IMR-90 (cell line): ENCODE data around the gene SBSN. TPM values are rescaled to one million over a fixed set of nuclear protein-coding genes. Genes with fewer than 3 reads are reported as not detected.

Experiments
- ATAC-seq: fragments of 200-7000 bp; cut with Tn5 transposase; 2 replicates; pipeline ENCODE4 v1.9.1; 2020; ENCODE audit warnings: low read depth, mild to moderate bottlenecking, moderate library complexity
- BruUV-seq: library from RNA; stranded (reverse); fragments of 400-500 nt; replicated peaks from 2 replicates; lab custom pipeline; 2021; lab: Mats Ljungman, UMichigan
- CTCF ChIA-PET: fragments of 300-600 bp; formaldehyde crosslinking; extraction: SDS; loops from one replicate; lab custom pipeline; 2021; ENCODE audit warnings: antibody characterized with exemption; lab: Yijun Ruan, JAX
- POLR2A ChIA-PET: fragments of 300-600 bp; sonication (Branson Sonifier 250); formaldehyde crosslinking; loops from one replicate; lab custom pipeline; 2022; ENCODE audit warnings: antibody characterized with exemption; ENCODE audit not compliant: unreplicated experiment; lab: Charles Lee
- DNase-seq: peaks from one replicate; pipeline ENCODE4 v3.0.0; 2013
- H2AFZ ChIP-seq: replicated peaks from 2 replicates; pipeline ENCODE3; 2013; ENCODE audit warnings: low read length, mild to moderate bottlenecking; ENCODE audit not compliant: poor library complexity
- H2AK5ac ChIP-seq: 2 replicates; pipeline ENCODE4 v1.6.1; 2013; ENCODE audit warnings: low read depth, low read length, inconsistent platforms
- H2AK9ac ChIP-seq: replicated peaks from 2 replicates; pipeline ENCODE3; 2013; ENCODE audit warnings: mild to moderate bottlenecking, low read depth, low read length, moderate library complexity; ENCODE audit not compliant: poor library complexity
- H2BK120ac ChIP-seq: 2 replicates; pipeline ENCODE4 v1.6.1; 2013; ENCODE audit warnings: low read depth, low read length, inconsistent platforms
- H2BK15ac ChIP-seq: 3 replicates; pipeline ENCODE4 v1.6.1; 2013; ENCODE audit warnings: low read depth, low read length, inconsistent platforms
- H2BK20ac ChIP-seq: 2 replicates; pipeline ENCODE4 v1.6.1; 2013; ENCODE audit warnings: low read depth, mild to moderate bottlenecking, inconsistent platforms, low read length, moderate library complexity
- H2BK5ac ChIP-seq: 2 replicates; pipeline ENCODE4 v1.6.1; 2013; ENCODE audit warnings: mild to moderate bottlenecking, low read depth, low read length, inconsistent platforms; ENCODE audit not compliant: poor library complexity, severe bottlenecking
- H3K14ac ChIP-seq: replicated peaks from 2 replicates; pipeline ENCODE4 v1.6.1; 2013; ENCODE audit warnings: low read depth, low read length, inconsistent platforms
- H3K18ac ChIP-seq: 2 replicates; pipeline ENCODE4 v1.6.1; 2013; ENCODE audit warnings: low read depth, low read length, control low read depth
- H3K23ac ChIP-seq: 2 replicates; pipeline ENCODE4 v1.6.1; 2013; ENCODE audit warnings: low read depth, low read length, inconsistent platforms
- H3K27ac ChIP-seq: 2 replicates; pipeline ENCODE4 v1.5.1; 2013; ENCODE audit warnings: mild to moderate bottlenecking, control low read depth, low read length; ENCODE audit not compliant: insufficient read depth
- H3K27me3 ChIP-seq: 2 replicates; pipeline ENCODE4 v1.6.1; 2013; ENCODE audit warnings: low read length; ENCODE audit not compliant: control insufficient read depth, insufficient read depth
- H3K36me3 ChIP-seq: 2 replicates; pipeline ENCODE4 v1.6.1; 2013; ENCODE audit warnings: low read length, mixed read lengths; ENCODE audit not compliant: control insufficient read depth, insufficient read depth
- H3K4ac ChIP-seq: 2 replicates; pipeline ENCODE4 v1.6.1; 2013; ENCODE audit warnings: low read depth, low read length, inconsistent platforms
- H3K4me1 ChIP-seq: 2 replicates; pipeline ENCODE4 v1.6.1; 2013; ENCODE audit warnings: low read length, mixed read lengths; ENCODE audit not compliant: control insufficient read depth, insufficient read depth
- H3K4me2 ChIP-seq: 2 replicates; pipeline ENCODE4 v1.6.1; 2013; ENCODE audit warnings: low read depth, mild to moderate bottlenecking, control low read depth, low read length, moderate library complexity
- H3K4me3 ChIP-seq: 2 replicates; pipeline ENCODE4 v1.5.1; 2013; ENCODE audit warnings: low read depth, mild to moderate bottlenecking, control low read depth, low read length, moderate library complexity; ENCODE audit not compliant: insufficient read depth
- H3K56ac ChIP-seq: 2 replicates; pipeline ENCODE4 v1.6.1; 2013; ENCODE audit warnings: low read length, inconsistent platforms; ENCODE audit not compliant: insufficient read depth; ENCODE audit errors: extremely low read depth
- H3K79me1 ChIP-seq, 2 experiments: 2 replicates each; pipeline ENCODE4 v1.6.1; 2013; ENCODE audit warnings: low read length in 2 of 2, inconsistent platforms in 1 of 2, low read depth in 1 of 2
- H3K9ac ChIP-seq: 2 replicates; pipeline ENCODE4 v1.6.1; 2013; ENCODE audit warnings: low read depth, low read length, control low read depth
- H3K9me1 ChIP-seq: 2 replicates; pipeline ENCODE4 v1.6.1; 2013; ENCODE audit warnings: low read length, inconsistent platforms; ENCODE audit not compliant: insufficient read depth
- H3K9me3 ChIP-seq: 2 replicates; pipeline ENCODE4 v1.6.1; 2013; ENCODE audit warnings: low read length; ENCODE audit not compliant: control insufficient read depth, insufficient read depth
- H4K20me1 ChIP-seq: 2 replicates; pipeline ENCODE4 v1.6.1; 2013; ENCODE audit warnings: low read length, inconsistent platforms; ENCODE audit not compliant: insufficient read depth
- H4K5ac ChIP-seq: 2 replicates; pipeline ENCODE4 v1.6.1; 2013; ENCODE audit warnings: mild to moderate bottlenecking, low read depth, low read length, control low read depth
- H4K8ac ChIP-seq, 2 experiments: 2 replicates each; pipeline ENCODE4 v1.6.1; 2013; ENCODE audit warnings: low read depth in 2 of 2, low read length in 2 of 2, control low read depth in 1 of 2, inconsistent platforms in 1 of 2
- H4K91ac ChIP-seq: 2 replicates; pipeline ENCODE4 v1.6.1; 2013; ENCODE audit warnings: low read depth, low read length, inconsistent platforms; ENCODE audit not compliant: insufficient read depth
- CEBPB ChIP-seq: IDR thresholded peaks from 2 replicates; pipeline ENCODE4 v1.6.1; 2012; ENCODE audit warnings: low read depth, low read length, improper control_type of control experiment
- FOS ChIP-seq: fragments of 150-350 bp; IDR thresholded peaks from 2 replicates; pipeline ENCODE4 v1.6.1; 2016; ENCODE audit warnings: low read depth, low read length
- MAZ ChIP-seq: IDR thresholded peaks from 2 replicates; pipeline ENCODE4 v1.6.1; 2012; ENCODE audit warnings: low read depth, mild to moderate bottlenecking, low read length, improper control_type of control experiment, moderate library complexity, borderline replicate concordance
- MXI1 ChIP-seq: IDR thresholded peaks from 2 replicates; pipeline ENCODE4 v1.6.1; 2012; ENCODE audit warnings: low read depth, mild to moderate bottlenecking, low read length, moderate library complexity, borderline replicate concordance
- POLR2A ChIP-seq: IDR thresholded peaks from 2 replicates; pipeline ENCODE4 v1.6.1; 2012; ENCODE audit warnings: mild to moderate bottlenecking, low read depth, low read length
- RCOR1 ChIP-seq: IDR thresholded peaks from 2 replicates; pipeline ENCODE4 v1.6.1; 2012; ENCODE audit warnings: mild to moderate bottlenecking, low read length, improper control_type of control experiment; ENCODE audit not compliant: insufficient replicate concordance
- SMC3 ChIP-seq: fragments of 150-350 bp; IDR thresholded peaks from 2 replicates; pipeline ENCODE4 v1.6.1; 2016; ENCODE audit warnings: low read depth, mild to moderate bottlenecking, antibody characterized with exemption, low read length, moderate library complexity
- WGBS, 2 experiments: methylation state at CpG; one replicate each; pipeline versions ENCODE4 v1.1.5 to v1.1.7; 2013; ENCODE audit warnings: missing lambda C conversion rate in 2 of 2; ENCODE audit not compliant: insufficient read length in 1 of 2; ENCODE audit errors: extremely low coverage in 2 of 2; 5-methylcytosine and 5-hydroxymethylcytosine counted together
- dilution Hi-C: fragments of 300-500 bp; cut with HindIII; formaldehyde crosslinking; loops from one replicate; pipeline ENCODE4 v1.14.3; 2018; ENCODE audit warnings: low sequenced_read_pairs; ENCODE audit not compliant: unreplicated experiment
- in situ Hi-C: fragments of 300-500 bp; cut with MboI; formaldehyde crosslinking; loops from 3 replicates; pipeline ENCODE4 v1.14.3; 2019; ENCODE audit warnings: low sequenced_read_pairs, inconsistent platforms, mixed read lengths
- intact Hi-C: fragments of 100-400 bp; cut with micrococcal nuclease; formaldehyde crosslinking; loops from 2 replicates; pipeline ENCODE4 v1.10.0; 2022
- polyA plus RNA-seq, 3 experiments: library from polyadenylated mRNA; depleted of rRNA; stranded (reverse); fragments of >200 nt; gene quantifications; 2 replicates each; pipeline ENCODE4 v1.2.3, GENCODE V29; 2012; ENCODE audit warnings: low replicate concordance in 1 of 3
- total RNA-seq: library from RNA; depleted of rRNA; stranded (reverse); fragments of >200 nt; gene quantifications from 2 replicates; pipeline ENCODE4 v1.2.3, GENCODE V29; 2012
- TF ChIP-seq, protein P1 (sequence below): conservative IDR thresholded peaks from 2 replicates; pipeline ENCODE4 v1.5.1; 2012; ENCODE audit warnings: mild to moderate bottlenecking, low read depth, low read length, improper control_type of control experiment
- TF ChIP-seq, protein P2 (sequence below): fragments of 150-350 bp; IDR thresholded peaks from 2 replicates; pipeline ENCODE4 v1.6.1; 2017; ENCODE audit warnings: mild to moderate bottlenecking, antibody characterized with exemption, low read length, low read depth

The SBSN gene
- total and polyA plus RNA-seq, 2 of the 4 experiments (the other 2 are of a cell fraction) = 0.72 to 6.4 TPM

DNA sequence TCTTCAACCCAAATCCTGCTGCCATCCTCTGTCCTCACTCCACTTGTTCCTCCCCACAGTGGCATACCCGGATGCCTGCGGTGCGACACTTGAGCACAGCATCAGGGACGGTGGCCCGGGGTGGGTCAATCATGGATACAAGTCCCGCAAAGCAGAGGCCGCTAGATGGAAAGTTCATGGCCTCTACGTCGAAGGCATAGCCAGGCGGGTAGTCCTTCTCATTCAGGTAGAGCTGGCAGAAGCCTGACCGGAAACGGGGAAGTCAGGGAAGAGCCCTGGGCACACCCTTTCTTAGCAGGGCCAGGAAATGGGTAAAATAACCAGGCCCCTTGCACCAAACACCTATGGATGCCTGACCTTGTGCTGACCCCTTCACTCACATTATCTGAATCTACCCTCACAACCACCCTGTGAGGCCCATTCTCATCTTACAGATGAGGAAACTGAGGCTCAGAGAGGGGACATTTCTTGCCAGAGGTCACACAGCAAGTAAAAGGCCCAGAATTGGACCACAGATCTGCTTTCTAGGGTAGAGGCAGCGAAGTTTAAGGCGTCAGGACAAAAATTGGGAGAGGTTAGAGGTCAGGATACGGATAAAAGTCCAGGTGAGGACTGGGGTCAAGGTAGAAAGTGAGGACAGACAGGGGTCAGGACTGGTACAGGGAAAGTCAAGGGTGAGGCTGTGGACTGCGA, 28.9 kb upstream of the SBSN start:
- ATAC-seq = no peak
- no peak overlapping the region for H3K4ac ChIP-seq
- peaks cover 48% of the 10 kb centered on the region for H3K27me3 ChIP-seq
- H3K18ac ChIP-seq = no peak overlapping the region
- H3K9me1 ChIP-seq = 0 out of 2 replicates have a peak, but pooled peaks cover 3% of the 10 kb centered on the region
- no peak overlapping the region for H2BK15ac ChIP-seq
- no peak overlapping the region for H2BK5ac ChIP-seq
- H2AFZ ChIP-seq = peak overlapping the region; percentile 87
- dilution Hi-C loops = no loop called here
- no peaks in the 10 kb centered on the region for H3K9me3 ChIP-seq
- no peak overlapping the region for H2BK120ac ChIP-seq
- no peaks in the 10 kb centered on the region for H3K4me1 ChIP-seq
- no peak for DNase-seq
- no peak overlapping the region; the same call in 1 of the 2 replicates for H3K4me2 ChIP-seq
- no peaks in the 10 kb centered on the region for H3K79me1 ChIP-seq
- H4K91ac ChIP-seq = no peak overlapping the region
- H2BK20ac ChIP-seq = no peak overlapping the region
- no peak overlapping the region for H3K56ac ChIP-seq
- no peak overlapping the region for H2AK5ac ChIP-seq
- H3K27ac ChIP-seq = no peak overlapping the region
- no peak overlapping the region for H4K8ac ChIP-seq
- H3K4me3 ChIP-seq = no peak overlapping the region
- no peaks in the 10 kb centered on the region for H4K20me1 ChIP-seq
- H3K36me3 ChIP-seq = no peaks in the 10 kb centered on the region
- CTCF ChIA-PET = interaction anchor here (1.6 kb wide), 1 partner anchor 9 kb away, joined by 6 read pairs; no protein-coding TSS in a partner anchor
- in situ Hi-C loops = no loop called here
- H3K14ac ChIP-seq = no peak overlapping the region
- 71% methylated on average over 9 of the region's 16 CpGs; no CpG with 5 or more reads in 1 of the 2 experiments for WGBS, 2 experiments
- intact Hi-C loops = no loop called here
- no peak overlapping the region for H3K9ac ChIP-seq
- POLR2A ChIA-PET = no interaction called here
- H2AK9ac ChIP-seq = peak overlapping the region; percentile 75
- no TSS peak for BruUV-seq
- TF ChIP-seq CEBPB = no peak
- TF ChIP-seq, protein P1, sequence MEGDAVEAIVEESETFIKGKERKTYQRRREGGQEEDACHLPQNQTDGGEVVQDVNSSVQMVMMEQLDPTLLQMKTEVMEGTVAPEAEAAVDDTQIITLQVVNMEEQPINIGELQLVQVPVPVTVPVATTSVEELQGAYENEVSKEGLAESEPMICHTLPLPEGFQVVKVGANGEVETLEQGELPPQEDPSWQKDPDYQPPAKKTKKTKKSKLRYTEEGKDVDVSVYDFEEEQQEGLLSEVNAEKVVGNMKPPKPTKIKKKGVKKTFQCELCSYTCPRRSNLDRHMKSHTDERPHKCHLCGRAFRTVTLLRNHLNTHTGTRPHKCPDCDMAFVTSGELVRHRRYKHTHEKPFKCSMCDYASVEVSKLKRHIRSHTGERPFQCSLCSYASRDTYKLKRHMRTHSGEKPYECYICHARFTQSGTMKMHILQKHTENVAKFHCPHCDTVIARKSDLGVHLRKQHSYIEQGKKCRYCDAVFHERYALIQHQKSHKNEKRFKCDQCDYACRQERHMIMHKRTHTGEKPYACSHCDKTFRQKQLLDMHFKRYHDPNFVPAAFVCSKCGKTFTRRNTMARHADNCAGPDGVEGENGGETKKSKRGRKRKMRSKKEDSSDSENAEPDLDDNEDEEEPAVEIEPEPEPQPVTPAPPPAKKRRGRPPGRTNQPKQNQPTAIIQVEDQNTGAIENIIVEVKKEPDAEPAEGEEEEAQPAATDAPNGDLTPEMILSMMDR = no peak
- no peak for TF ChIP-seq POLR2A
- no peak for TF ChIP-seq FOS
- TF ChIP-seq, protein P2, sequence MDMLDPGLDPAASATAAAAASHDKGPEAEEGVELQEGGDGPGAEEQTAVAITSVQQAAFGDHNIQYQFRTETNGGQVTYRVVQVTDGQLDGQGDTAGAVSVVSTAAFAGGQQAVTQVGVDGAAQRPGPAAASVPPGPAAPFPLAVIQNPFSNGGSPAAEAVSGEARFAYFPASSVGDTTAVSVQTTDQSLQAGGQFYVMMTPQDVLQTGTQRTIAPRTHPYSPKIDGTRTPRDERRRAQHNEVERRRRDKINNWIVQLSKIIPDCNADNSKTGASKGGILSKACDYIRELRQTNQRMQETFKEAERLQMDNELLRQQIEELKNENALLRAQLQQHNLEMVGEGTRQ = no peak
- TF ChIP-seq MAZ = no peak
- no peak for TF ChIP-seq MXI1
- no peak for TF ChIP-seq RCOR1
- TF ChIP-seq SMC3 = no peak
- H4K5ac ChIP-seq = no peak overlapping the region
- H3K23ac ChIP-seq = no peak overlapping the region
